Measurements from ENCODE around the gene CPNE4. TPM values are rescaled to one million over a fixed set of nuclear protein-coding genes. Genes with fewer than 3 reads are reported as not detected.

The CPNE4 gene
- total RNA-seq, 2 donors from 2014 or later: 0.31 to 28.0 TPM

GRCh38 chr3:131564812-131565211 lies 470.0 kb downstream of the CPNE4 start:
- H3K4me3 ChIP-seq: no peak overlapping the region
- TF ChIP-seq CTCF (IDR thresholded peaks at IDR 0.05): no peak
- H3K27me3 ChIP-seq: peaks cover 0 to 2% of the 10 kb centered on the region in 2 donors
- no peak for DNase-seq (ENCODE audit: low spot score)
- H3K27ac ChIP-seq: no peak overlapping the region
- no peaks in the 10 kb centered on the region for H3K9me3 ChIP-seq
- no peaks in the 10 kb centered on the region for H3K4me1 ChIP-seq
- no peaks in the 10 kb centered on the region for H3K36me3 ChIP-seq

GRCh38 chr3:131561511-131561910 lies 473.3 kb downstream of the CPNE4 start:
- Histone ChIP-seq H3K36me3 (no peaks in the 10 kb centered on the region), H3K4me3 (no peak overlapping the region), H3K27ac (no peak overlapping the region), H3K4me1 (no peaks in the 10 kb centered on the region), H3K9me3 (no peaks in the 10 kb centered on the region), H3K27me3 (peaks cover 0 to 2% of the 10 kb centered on the region in 2 donors)
- TF ChIP-seq CTCF (IDR thresholded peaks at IDR 0.05): no peak
- DNase-seq (ENCODE audit: low spot score): no peak

DNA sequence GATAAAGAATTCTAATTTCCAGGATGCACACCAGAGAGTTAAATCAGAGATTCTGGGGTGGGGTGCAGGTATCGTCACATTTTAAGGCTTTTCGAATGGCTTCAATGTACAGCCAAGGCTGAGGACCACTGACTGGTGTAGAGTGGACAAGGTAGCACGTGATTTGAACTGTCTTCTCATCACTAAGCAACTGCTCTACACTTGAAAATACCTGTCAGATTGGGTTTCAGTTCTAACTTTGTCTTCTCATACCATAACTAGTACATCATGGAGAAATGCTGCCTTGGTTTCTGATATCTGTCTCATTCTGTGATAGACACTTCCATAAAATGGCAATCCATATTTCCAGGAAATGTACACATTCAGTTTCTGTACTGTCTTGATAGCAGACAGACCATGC lies 474.0 kb downstream of the CPNE4 start:
- Histone ChIP-seq H3K36me3 (no peaks in the 10 kb centered on the region), H3K4me1 (no peaks in the 10 kb centered on the region), H3K4me3 (no peak overlapping the region), H3K27me3 (peaks cover 0 to 2% of the 10 kb centered on the region in 2 donors), H3K27ac (no peak overlapping the region), H3K9me3 (no peaks in the 10 kb centered on the region)
- no peak for TF ChIP-seq CTCF (IDR thresholded peaks at IDR 0.05)
- no peak for DNase-seq (ENCODE audit: low spot score)

GRCh38 chr3:131555456-131555855 lies 479.4 kb downstream of the CPNE4 start:
- Histone ChIP-seq H3K4me3 (no peak overlapping the region), H3K9me3 (no peaks in the 10 kb centered on the region), H3K27ac (no peak overlapping the region), H3K36me3 (no peaks in the 10 kb centered on the region), H3K4me1 (no peaks in the 10 kb centered on the region), H3K27me3 (no peaks in the 10 kb centered on the region)
- TF ChIP-seq CTCF (IDR thresholded peaks at IDR 0.05): no peak
- no peak for DNase-seq (ENCODE audit: low spot score)

- Histone ChIP-seq H3K9me3 (no peaks in the 10 kb centered on the region), H3K36me3 (no peaks in the 10 kb centered on the region), H3K4me3 (no peak overlapping the region), H3K4me1 (no peaks in the 10 kb centered on the region), H3K27me3 (no peaks in the 10 kb centered on the region), H3K27ac (no peak overlapping the region)
- DNase-seq (ENCODE audit: low spot score): no peak
- no peak for TF ChIP-seq CTCF (IDR thresholded peaks at IDR 0.05)
Observed at GRCh38 chr3:131553495-131554247, 481.1 kb downstream of the CPNE4 start.

- Histone ChIP-seq H3K4me3 (no peak overlapping the region), H3K27me3 (no peaks in the 10 kb centered on the region), H3K27ac (no peak overlapping the region), H3K9me3 (no peaks in the 10 kb centered on the region), H3K36me3 (no peaks in the 10 kb centered on the region), H3K4me1 (no peaks in the 10 kb centered on the region)
- no peak for DNase-seq (ENCODE audit: low spot score)
- no peak for TF ChIP-seq CTCF (IDR thresholded peaks at IDR 0.05)
Observed at GRCh38 chr3:131551761-131552160, 483.1 kb downstream of the CPNE4 start.
